CD4-positive, alpha-beta T cell treated with Interleukin-4 for 1 hour (primary cell): ENCODE data around the gene LAMA5.
"Not testable (repeated sequence)": the region's sequence is repeated elsewhere in the genome, so short reads cannot be mapped to it uniquely, and the experiment has no call there.

Experiments used
- DNase-seq, 2 donors: peaks; one replicate each; pipeline ENCODE4 v3.0.0-alpha.2; 2020 to 2022

Gene LAMA5

DNA sequence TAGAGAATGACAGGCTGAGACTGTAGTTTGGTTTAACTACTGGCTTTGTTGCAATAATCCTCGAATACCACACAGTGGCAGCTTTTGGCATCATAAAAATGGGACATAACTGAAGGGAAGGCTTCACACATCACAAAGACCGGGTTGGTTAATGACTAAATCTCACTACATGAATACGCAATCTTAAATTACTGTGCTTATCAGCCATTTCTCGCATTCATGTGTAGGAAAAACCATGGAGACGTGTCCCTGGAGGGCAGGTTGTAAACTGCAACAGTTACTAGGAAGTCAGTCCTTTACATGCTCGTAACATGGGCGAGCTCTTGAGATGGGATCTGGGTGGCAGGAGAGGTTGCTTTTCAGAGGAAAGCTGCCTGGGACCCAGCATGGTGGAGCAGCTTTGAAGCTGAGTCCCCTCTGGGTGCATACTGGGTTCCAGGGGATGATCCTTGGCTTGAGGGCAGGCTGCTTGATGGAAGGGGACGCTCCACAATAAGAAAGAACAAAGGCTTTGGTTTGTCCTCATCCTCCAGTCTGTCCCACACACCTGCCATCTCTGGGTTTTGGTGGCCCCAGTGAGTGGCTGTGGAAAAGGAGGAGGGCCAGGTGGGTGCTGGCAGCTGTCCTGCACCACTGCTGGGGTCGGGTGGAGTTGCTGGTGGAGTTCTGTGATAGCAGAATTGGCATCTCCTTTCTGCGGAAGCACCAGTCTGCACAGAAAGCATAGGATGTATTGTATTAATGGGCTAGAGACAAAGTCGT, 21.9 kb upstream of the LAMA5 start:
- DNase-seq, result no peak

DNA sequence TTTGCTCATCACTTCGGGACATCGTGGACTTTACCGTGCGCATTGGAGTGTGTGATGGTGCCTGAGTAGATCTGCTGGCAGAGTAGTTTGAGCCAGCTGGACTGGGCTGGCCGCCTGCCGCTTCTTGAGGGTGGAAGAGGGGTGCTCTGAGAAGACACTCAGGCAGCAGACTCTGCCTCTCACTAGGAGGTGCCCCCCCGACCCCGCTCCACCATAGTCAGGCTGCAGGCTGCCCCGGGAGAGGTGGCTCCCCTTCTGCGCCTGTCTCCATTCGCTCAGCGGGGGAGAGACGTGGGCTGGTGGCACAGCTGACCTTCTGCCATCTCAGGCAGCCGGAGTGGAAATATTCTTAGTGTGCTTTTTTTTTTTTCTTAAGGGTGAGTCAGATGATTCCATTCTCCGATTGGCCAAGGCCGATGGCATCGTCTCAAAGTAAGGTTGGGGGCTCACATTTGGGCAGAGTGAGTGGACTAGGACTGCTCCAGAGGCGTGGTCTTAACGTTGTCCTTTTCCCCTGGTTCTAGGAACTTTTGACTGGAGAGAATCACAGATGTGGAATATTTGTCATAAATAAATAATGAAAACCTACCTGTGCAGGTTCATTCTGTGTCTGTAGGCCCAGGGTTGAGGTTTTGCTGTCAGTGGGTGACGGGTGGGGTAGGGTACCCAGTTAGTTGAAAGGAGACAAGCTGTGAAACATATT, 21.0 kb upstream of the LAMA5 start:
- no peak for DNase-seq

GRCh38 chr20:62387219-62387913, 20.3 kb upstream of the LAMA5 start:
- DNase-seq, result peak in 1 of 2 donors; percentile 20

- DNase-seq, result peak; percentile 93 to 95
Measured at GRCh38 chr20:62386383-62387218, 19.5 kb upstream of the LAMA5 start, which contains the start of gene RPS21. Gene RPS21, plus strand, starts transcription at chr20:62387103. Its CDS starts 236 bp downstream, at chr20:62387339.

DNA sequence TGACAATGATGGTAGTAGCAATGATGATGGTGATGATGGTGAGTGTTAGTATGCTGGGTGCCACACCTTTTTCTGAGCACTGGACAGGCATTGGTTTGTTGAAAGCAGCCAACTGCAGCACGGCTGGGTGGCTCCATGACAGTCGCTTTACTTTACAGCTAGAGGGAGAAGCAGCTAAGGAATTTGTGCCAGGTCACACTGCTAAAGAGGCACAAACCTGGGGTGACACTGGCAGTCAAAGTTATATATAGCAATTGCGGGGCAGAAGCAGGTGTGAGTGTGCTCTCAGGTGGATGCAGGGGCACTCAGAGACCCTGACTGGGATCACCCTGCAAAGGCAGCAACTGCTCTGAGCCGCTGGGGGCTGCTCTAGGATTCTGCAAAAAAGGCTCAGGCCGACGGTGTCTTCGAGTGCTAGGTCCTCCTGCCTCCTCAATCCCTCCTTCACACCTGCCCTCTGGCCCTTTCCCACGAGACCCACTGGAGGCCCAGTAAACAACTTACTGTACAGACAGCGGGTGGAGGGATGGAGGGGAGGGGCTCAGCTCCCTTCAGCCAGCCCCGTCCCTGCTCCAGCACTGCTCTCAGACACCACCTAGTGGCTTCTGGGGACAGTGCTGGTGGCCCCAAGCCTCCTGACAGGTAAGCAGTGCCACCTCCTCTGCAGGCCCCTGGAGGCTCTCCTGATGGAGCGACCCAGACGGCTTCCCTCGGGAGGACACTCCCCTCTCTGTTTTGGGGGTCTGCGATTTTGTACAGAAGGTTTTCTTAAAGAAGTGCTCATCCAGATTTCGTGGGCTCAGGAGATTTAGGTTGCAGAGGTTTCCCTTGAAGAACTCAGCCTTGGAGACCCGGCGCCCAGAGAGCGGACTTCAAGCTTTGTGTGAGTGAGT, 15.4 kb upstream of the LAMA5 start:
- peak; percentile 81 to 84 for DNase-seq

DNA sequence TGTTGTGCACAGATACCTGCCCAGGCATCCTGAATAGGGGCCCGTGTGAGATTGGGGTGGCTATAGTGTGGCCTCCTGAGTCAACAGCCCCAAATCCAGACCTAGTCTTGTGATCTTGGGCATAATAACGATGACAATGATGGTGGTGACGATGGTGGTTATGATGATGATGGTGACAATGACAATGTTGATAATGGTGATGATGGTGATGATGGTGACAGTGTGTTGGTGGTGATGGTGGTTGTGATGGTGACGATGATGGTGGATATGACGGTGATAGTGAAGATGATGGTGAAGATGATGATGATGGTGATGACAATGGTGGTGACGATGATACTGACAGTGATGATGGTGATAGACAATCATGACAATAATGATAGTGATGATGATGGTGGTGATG, 14.7 kb upstream of the LAMA5 start:
- DNase-seq, result no peak

DNA sequence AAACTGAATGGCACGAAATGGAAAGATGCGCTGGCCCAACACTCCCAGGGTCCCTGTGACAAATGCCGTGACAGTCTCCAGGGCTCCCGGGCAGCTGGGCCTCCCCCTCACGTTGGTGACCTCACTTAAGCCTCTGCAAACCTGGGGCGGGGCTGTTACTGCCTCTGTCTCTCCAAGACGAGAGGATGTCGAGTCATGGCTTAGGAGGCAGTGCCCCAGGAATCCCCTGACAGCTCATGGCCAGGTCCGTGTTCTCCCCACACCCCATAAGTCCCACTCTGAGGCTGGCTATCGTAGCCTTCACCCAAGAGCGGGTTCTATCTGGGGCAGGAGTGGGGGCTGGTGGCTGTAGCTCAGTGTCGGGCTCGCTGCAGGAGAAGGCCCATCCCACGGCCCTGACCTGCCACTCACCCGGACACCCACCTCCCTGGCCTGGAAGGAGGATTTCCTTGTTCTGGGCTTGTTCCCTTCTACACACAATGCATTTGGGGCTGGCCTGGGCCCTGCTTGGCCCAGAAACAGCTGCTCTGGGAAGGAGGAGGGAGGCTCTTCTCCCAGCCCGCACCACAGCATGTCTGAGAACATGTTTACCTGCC, 14.2 kb upstream of the LAMA5 start:
- DNase-seq, result no peak

GRCh38 chr20:62378215-62378614, 11.1 kb upstream of the LAMA5 start:
- DNase-seq, result no peak

- DNase-seq, result no peak
Measured at GRCh38 chr20:62377615-62378178, 10.6 kb upstream of the LAMA5 start.

- DNase-seq, result no peak
Measured at GRCh38 chr20:62377064-62377461, 10.0 kb upstream of the LAMA5 start.

DNA sequence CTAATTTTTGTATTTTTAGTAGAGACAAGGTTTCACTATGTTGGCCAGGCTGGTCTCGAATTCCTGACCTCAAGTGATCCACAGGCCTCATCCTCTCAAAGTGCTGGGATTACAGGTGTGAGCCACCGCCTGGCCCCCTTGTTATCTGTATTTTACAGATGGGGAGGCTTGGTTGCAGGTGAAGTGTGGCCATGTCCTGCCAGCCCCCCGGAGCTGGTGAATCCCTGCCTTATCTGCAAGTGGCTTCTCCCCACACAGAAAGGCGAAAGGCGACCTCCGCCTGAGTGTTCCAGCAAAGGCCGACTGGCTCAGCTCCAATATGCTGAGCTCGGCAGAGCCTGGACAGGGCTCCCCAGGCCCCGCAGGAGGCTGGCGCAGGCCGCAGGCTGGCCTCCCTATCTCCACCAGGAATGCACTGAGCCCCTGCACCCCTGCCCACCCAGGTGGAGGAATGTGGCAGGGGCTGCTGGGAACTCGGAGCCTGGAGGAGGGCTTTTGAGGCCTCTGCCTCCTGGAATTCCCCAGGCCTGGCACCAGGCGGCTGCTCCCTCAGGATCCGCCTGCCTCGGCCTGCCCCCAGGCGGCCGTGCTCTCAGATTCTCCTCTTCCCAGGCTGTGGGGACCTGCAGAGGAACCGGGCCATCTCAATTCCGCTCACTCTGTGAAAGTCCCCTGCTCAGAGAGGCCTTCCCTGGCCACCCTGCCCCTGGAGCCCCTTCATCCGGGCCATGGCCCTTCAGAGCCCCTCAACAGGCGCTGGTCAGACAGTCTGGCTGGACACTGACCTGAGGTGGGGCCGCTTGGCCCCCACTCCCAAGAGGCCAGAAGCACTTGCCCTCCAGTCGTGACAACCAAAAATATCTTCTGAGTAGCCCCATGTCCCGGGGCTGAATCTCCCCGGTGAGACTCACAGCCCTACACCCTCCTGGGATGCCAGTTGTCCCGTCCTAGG, 9.3 kb upstream of the LAMA5 start:
- no peak for DNase-seq

DNA sequence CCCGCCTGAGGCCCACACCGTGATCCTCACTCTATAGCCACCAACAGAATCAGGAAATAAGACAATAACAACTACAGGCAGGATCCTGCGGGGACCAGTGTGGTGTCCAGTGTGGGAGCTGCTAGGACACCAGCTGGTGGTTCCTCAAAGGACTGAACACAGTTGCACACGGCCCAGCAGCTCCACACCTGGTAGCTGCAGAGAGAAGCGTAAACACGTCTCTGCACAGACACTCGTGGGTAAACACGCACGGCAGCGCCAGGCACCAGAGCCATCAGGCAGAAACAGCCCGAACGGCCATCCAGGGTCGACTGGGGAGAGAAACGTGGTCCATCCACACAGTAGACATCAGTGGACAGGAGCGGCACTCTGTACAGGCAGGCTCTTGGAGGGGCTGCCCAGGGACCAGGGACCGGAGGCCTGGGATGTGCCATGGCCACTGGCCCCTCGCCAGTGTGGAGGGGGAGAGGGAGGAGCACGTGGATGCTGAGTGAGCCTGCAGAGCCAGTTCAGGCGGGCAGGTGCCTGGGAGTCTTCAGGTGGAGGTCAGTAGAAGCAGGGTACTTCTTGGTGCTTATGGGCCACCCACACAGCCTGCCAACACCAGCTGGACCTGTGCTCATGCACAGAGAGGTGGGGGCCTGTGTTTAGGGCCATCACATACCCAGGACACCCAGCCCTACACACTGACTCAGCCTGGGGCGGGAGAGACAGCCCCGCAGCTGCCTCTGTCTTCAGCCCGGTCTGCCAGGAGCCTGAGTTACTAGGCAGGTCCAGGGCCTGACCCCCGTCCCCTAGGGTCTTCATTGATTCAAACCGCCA, 7.4 kb upstream of the LAMA5 start:
- DNase-seq, result no peak

DNA sequence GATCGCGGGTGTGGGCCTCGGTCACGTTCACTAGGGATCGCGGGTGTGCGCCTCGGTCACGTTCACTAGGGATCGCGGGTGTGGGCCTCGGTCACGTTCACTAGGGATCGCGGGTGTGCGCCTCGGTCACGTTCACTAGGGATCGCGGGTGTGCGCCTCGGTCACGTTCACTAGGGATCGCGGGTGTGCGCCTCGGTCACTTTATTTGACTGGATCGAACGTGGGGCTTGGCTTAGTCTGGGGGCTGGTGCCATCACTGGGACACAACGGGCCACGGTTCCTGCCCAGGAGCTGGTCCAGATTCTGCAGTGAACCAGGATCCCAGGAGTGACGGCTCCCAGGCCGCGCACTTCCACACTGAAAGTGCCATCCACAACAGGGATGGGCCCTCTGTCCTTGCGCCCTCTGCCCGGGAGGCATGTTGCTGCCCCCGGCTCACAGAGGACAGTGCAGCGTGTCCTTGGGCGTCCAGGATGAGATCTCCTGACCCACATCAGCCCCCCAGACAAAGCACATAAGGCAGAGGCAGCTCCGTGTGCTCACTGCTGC, 6.6 kb upstream of the LAMA5 start:
- not testable (repeated sequence) for DNase-seq

DNA sequence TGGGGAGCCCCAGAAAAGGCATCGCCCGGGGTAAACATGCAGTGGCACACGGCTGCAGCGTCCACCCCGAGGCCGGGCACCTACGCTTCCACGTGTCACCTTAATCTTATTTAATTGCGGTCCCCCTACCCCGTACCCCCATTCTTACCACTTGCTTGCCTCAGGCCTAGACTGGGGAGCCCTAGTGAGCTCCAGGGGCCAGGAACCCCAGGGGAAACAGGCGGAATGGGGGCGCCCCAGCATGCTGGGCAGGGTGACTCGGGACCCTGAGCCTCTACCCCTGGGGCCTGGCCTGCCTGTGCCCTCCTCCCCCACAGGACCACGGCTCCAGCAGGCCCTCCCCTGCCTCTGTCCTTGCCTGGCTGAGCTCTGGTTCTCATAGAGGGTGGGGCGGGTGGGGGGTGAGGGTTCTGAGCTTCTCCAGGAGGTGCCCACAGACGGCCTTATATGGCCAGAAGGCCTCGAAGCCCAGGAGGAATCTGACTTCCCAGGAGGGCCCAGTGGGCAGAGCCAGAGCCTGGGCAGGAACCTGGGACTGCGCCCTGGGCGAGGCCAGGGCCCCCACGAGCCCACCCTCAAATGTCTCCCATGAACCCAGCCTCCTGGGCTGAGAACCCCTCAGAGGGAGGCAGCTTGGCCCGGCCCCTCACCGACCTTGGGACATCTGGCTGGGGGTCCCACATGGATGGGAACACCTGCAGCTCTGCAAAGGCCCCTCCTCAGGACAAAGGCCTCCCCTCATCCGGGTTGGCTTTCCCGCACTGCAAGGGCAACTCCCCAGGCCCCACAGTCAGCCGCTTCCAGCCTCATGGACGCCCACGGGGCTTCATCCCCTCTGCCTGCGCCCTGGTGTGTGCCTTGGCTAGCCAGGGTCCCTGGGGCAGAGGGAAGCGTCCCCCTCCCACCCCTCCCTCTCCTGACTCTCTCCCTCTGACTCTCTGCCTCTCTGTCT, 5.2 kb upstream of the LAMA5 start:
- DNase-seq, result no peak

- DNase-seq, result no peak
Measured at GRCh38 chr20:62371588-62372041, 4.5 kb upstream of the LAMA5 start.

- no peak for DNase-seq
Measured at GRCh38 chr20:62370807-62371587, 3.9 kb upstream of the LAMA5 start.
